Colon (tissue), 2 donors: Measurements from ENCODE around the gene COL11A2.

Experiments
- FAIRE-seq: peaks from 2 replicates; lab custom pipeline; 2012; peaks lifted over from hg19 to GRCh38; lab: Jason Lieb, UNC
- donor health status: control.
- donor health status: control.

The COL11A2 gene

GRCh38 chr6:33171880-33172687 is 20.2 kb downstream of the COL11A2 start:
- FAIRE-seq: no peak

GRCh38 chr6:33171016-33171879 is 21.0 kb downstream of the COL11A2 start:
- FAIRE-seq: no peak

- FAIRE-seq: no peak
These were observed 21.9 kb downstream of the COL11A2 start for GRCh38 chr6:33170176-33171015.

- no peak for FAIRE-seq
These were observed 22.7 kb downstream of the COL11A2 start for GRCh38 chr6:33169291-33170175.

- no peak for FAIRE-seq
These were observed 23.6 kb downstream of the COL11A2 start for GRCh38 chr6:33168639-33169038.

- FAIRE-seq: no peak
These were observed 24.0 kb downstream of the COL11A2 start for GRCh38 chr6:33168284-33168601.

- FAIRE-seq: no peak
These were observed 24.6 kb downstream of the COL11A2 start for GRCh38 chr6:33167374-33168283.

GRCh38 chr6:33166811-33167210 is 25.5 kb downstream of the COL11A2 start:
- no peak for FAIRE-seq

GRCh38 chr6:33166363-33166762 is 25.9 kb downstream of the COL11A2 start:
- no peak for FAIRE-seq

GRCh38 chr6:33165581-33166258 is 26.5 kb downstream of the COL11A2 start:
- FAIRE-seq: no peak

- FAIRE-seq: no peak
These were observed 27.4 kb downstream of the COL11A2 start for GRCh38 chr6:33164665-33165373.

GRCh38 chr6:33164176-33164575 is 28.1 kb downstream of the COL11A2 start:
- no peak for FAIRE-seq

GRCh38 chr6:33163540-33163939 is 28.7 kb downstream of the COL11A2 start:
- no peak for FAIRE-seq

- no peak for FAIRE-seq
These were observed 30.6 kb downstream of the COL11A2 start for GRCh38 chr6:33161354-33162331.

- no peak for FAIRE-seq
These were observed 31.4 kb downstream of the COL11A2 start for GRCh38 chr6:33160728-33161344.

GRCh38 chr6:33160096-33160495 is 32.2 kb downstream of the COL11A2 start:
- no peak for FAIRE-seq

GRCh38 chr6:33156964-33157363 is 35.3 kb downstream of the COL11A2 start:
- FAIRE-seq: no peak
